ENCODE data around the gene ACSS3. TPM values are rescaled to one million over a fixed set of nuclear protein-coding genes. Genes with fewer than 3 reads are reported as not detected.
A peak's percentile ranks its signal among the peaks of the same experiment; 100 is the strongest.

Gene ACSS3
- total RNA-seq, 3 donors from 2014 or later = 32.6 to 147 (median 46.5) TPM

GRCh38 chr12:81070846-81071245, 7.0 kb upstream of the ACSS3 start:
- Histone ChIP-seq H3K27me3 (no peaks in the 10 kb centered on the region), H3K4me3 (no peak overlapping the region), H3K9me3 (no peaks in the 10 kb centered on the region), H3K4me1 (no peaks in the 10 kb centered on the region), H3K36me3 (no peaks in the 10 kb centered on the region), H3K27ac (no peak overlapping the region)
- TF ChIP-seq POLR2AphosphoS5 (IDR thresholded peaks at IDR 0.05) (no peak), POLR2A (IDR thresholded peaks at IDR 0.05) (no peak), CTCF (IDR thresholded peaks at IDR 0.05) (no peak)
- intact Hi-C loops (cut with DNase I; ENCODE audit: low total_unique reads) = no loop called here
- DNase-seq (ENCODE audit: low spot score in 2 of 2) = no peak

DNA sequence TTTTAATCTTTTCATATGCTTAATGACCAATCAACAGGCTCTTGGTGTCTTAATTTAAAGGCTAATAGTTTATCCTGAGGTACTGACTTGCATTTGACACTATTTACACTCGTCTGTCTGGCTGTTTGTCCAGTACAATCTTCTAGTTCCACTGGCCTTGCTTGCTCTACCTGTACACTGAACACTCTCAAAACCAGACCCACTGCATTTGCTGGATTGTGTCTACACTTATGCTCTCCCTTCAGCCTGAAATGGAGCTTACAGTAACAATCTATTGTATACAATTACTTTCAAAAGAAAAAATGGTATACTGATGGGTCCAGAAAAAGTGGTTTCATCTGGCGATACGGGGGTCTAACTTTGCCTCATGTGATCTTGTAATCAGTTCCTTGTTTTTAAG, 2.3 kb upstream of the ACSS3 start:
- no peak for DNase-seq (ENCODE audit: low spot score in 2 of 2)
- H3K27me3 ChIP-seq = no peaks in the 10 kb centered on the region
- no peaks in the 10 kb centered on the region for H3K36me3 ChIP-seq
- H3K27ac ChIP-seq = no peak overlapping the region
- H3K4me3 ChIP-seq = no peak overlapping the region
- TF ChIP-seq POLR2A (IDR thresholded peaks at IDR 0.05) = no peak
- TF ChIP-seq POLR2AphosphoS5 (IDR thresholded peaks at IDR 0.05) = no peak
- TF ChIP-seq CTCF (IDR thresholded peaks at IDR 0.05) = no peak
- no peaks in the 10 kb centered on the region for H3K4me1 ChIP-seq
- H3K9me3 ChIP-seq = no peaks in the 10 kb centered on the region
- intact Hi-C loops (cut with DNase I; ENCODE audit: low total_unique reads) = no loop called here

GRCh38 chr12:81077329-81077685, 572 bp upstream of the ACSS3 start:
- H3K4me3 ChIP-seq = peak overlapping the region; percentile 72 to 94 (median 72)
- no peaks in the 10 kb centered on the region for H3K27me3 ChIP-seq
- H3K27ac ChIP-seq = peak overlapping the region; percentile 72 to 95
- intact Hi-C loops (cut with DNase I; ENCODE audit: low total_unique reads) = no loop called here
- no peak for DNase-seq (ENCODE audit: low spot score in 2 of 2)
- no peaks in the 10 kb centered on the region for H3K36me3 ChIP-seq
- H3K9me3 ChIP-seq = no peaks in the 10 kb centered on the region
- H3K4me1 ChIP-seq = no peaks in the 10 kb centered on the region
- TF ChIP-seq POLR2A (IDR thresholded peaks at IDR 0.05) (no peak), POLR2AphosphoS5 (IDR thresholded peaks at IDR 0.05) (no peak)

GRCh38 chr12:81078469-81079196, 754 bp downstream of the ACSS3 start:
- peak overlapping the region; percentile 72 to 94 (median 72) for H3K4me3 ChIP-seq
- H3K27ac ChIP-seq = peak overlapping the region; percentile 72 to 95
- intact Hi-C loops (cut with DNase I; ENCODE audit: low total_unique reads) = no loop called here
- H3K27me3 ChIP-seq = no peaks in the 10 kb centered on the region
- H3K9me3 ChIP-seq = no peaks in the 10 kb centered on the region
- no peak for TF ChIP-seq POLR2A (IDR thresholded peaks at IDR 0.05)
- TF ChIP-seq CTCF (IDR thresholded peaks at IDR 0.05) = no peak
- TF ChIP-seq POLR2AphosphoS5 (IDR thresholded peaks at IDR 0.05) = no peak
- no peaks in the 10 kb centered on the region for H3K4me1 ChIP-seq
- no peak for DNase-seq (ENCODE audit: low spot score in 2 of 2)
- H3K36me3 ChIP-seq = no peaks in the 10 kb centered on the region

DNA sequence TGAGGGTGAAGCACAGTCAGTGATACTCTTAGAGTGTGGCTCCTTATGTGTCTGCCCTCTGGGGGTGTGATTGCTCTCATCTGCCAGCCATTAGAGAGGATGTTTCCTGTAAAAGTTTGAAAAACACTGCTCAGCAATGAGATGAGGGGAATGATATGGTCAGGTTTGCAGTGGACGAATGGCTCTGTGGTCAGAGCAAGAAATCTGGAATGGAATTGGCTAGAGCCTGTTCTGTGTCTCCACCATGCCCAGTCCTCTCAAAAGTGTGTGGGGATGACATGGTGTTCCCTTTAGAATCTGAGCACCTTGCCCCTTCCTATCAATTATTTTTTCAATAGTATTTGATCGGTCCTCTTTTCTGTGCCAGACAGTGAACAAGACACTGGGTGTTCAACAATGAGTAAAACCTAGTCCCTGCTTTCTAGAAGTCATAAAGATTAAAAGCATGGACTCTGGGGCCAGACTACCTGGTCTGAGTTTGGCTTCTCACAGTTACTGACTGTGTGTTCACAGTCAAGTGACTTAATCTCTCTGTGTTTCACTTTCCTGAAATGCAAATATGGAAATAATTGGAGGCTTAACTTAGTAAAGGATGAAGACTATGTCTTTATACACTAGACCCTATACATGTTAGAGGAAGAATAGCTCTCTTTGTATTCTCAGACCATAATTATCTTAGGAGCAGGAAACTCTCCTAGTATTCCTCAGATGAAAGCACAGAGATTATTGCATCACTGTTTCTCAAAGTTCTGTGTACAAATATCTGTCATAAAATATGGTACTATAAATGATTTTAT, 1.6 kb downstream of the ACSS3 start:
- H3K27ac ChIP-seq = peak overlapping the region; percentile 72 to 95
- no peaks in the 10 kb centered on the region for H3K36me3 ChIP-seq
- no peaks in the 10 kb centered on the region for H3K4me1 ChIP-seq
- H3K27me3 ChIP-seq = no peaks in the 10 kb centered on the region
- H3K4me3 ChIP-seq = peak overlapping the region in 2 of 3 donors; percentile 72 to 94
- no peak for TF ChIP-seq CTCF (IDR thresholded peaks at IDR 0.05)
- TF ChIP-seq POLR2A (IDR thresholded peaks at IDR 0.05) = no peak
- no peak for TF ChIP-seq POLR2AphosphoS5 (IDR thresholded peaks at IDR 0.05)
- no peaks in the 10 kb centered on the region for H3K9me3 ChIP-seq
- no peak for DNase-seq (ENCODE audit: low spot score in 2 of 2)
- intact Hi-C loops (cut with DNase I; ENCODE audit: low total_unique reads) = no loop called here

Measured in breast epithelium (tissue), 4 donors.